Trophoblast cell (in vitro differentiated cells and primary cell): ENCODE measurements around the gene MANEA.
"Not testable (repeated sequence)": the region's sequence is repeated elsewhere in the genome, so short reads cannot be mapped to it uniquely, and the experiment has no call there.

Experiments used
- DNase-seq, 2 donors: peaks; one replicate each; pipeline ENCODE4 v3.0.0-alpha.2; 2016
- H2AFZ ChIP-seq: 2 replicates; pipeline ENCODE4 v1.6.1; 2013; ENCODE audit warnings: low read length, moderate library complexity, mild to moderate bottlenecking; ENCODE audit not compliant: insufficient read depth, poor library complexity
- H2AK5ac ChIP-seq: 2 replicates; pipeline ENCODE4 v1.6.1; 2013; ENCODE audit warnings: mild to moderate bottlenecking, low read length
- H2BK120ac ChIP-seq: 2 replicates; pipeline ENCODE4 v1.6.1; 2013; ENCODE audit warnings: low read length, mild to moderate bottlenecking, moderate library complexity; ENCODE audit not compliant: insufficient read depth, poor library complexity
- H2BK12ac ChIP-seq: 2 replicates; pipeline ENCODE4 v1.6.1; 2013; ENCODE audit warnings: mild to moderate bottlenecking, low read length, moderate library complexity
- H2BK5ac ChIP-seq: 2 replicates; pipeline ENCODE4 v1.6.1; 2013; ENCODE audit warnings: low read length, low read depth, moderate library complexity, mild to moderate bottlenecking; ENCODE audit not compliant: poor library complexity
- H3K14ac ChIP-seq: 2 replicates; pipeline ENCODE4 v1.6.1; 2013; ENCODE audit warnings: mild to moderate bottlenecking, low read length
- H3K18ac ChIP-seq: 2 replicates; pipeline ENCODE4 v1.6.1; 2013; ENCODE audit warnings: mild to moderate bottlenecking, low read length
- H3K23ac ChIP-seq: 2 replicates; pipeline ENCODE4 v1.6.1; 2013; ENCODE audit warnings: low read length
- H3K27ac ChIP-seq: 2 replicates; pipeline ENCODE4 v1.5.1; 2013; ENCODE audit warnings: low read depth, mild to moderate bottlenecking, inconsistent platforms, low read length, moderate library complexity
- H3K27me3 ChIP-seq: 2 replicates; pipeline ENCODE4 v1.6.1; 2013; ENCODE audit warnings: inconsistent platforms, mild to moderate bottlenecking, low read length, moderate library complexity; ENCODE audit not compliant: insufficient read depth
- H3K36me3 ChIP-seq, 2 experiments: 1 replicate in 1 of 2; 2 replicates in 1 of 2; pipeline ENCODE4 v1.6.1; 2013; ENCODE audit warnings: low read length in 2 of 2, mild to moderate bottlenecking in 2 of 2, moderate library complexity in 1 of 2; ENCODE audit not compliant: insufficient read depth in 2 of 2, control insufficient read depth in 1 of 2
- H3K4ac ChIP-seq: 2 replicates; pipeline ENCODE4 v1.6.1; 2013; ENCODE audit warnings: low read depth, mild to moderate bottlenecking, low read length, moderate library complexity
- H3K4me1 ChIP-seq, 2 experiments: 1 replicate in 1 of 2; 2 replicates in 1 of 2; pipeline ENCODE4 v1.6.1; 2013; ENCODE audit warnings: low read length in 2 of 2, mild to moderate bottlenecking in 2 of 2, moderate library complexity in 1 of 2; ENCODE audit not compliant: insufficient read depth in 2 of 2, control insufficient read depth in 1 of 2
- H3K4me2 ChIP-seq: 2 replicates; pipeline ENCODE4 v1.6.1; 2013; ENCODE audit warnings: inconsistent platforms, mild to moderate bottlenecking, low read length, moderate library complexity
- H3K4me3 ChIP-seq: 2 replicates; pipeline ENCODE4 v1.5.1; 2013; ENCODE audit warnings: mild to moderate bottlenecking, low read depth, low read length, inconsistent platforms
- H3K79me1 ChIP-seq: one replicate; pipeline ENCODE4 v1.6.1; 2013; ENCODE audit warnings: low read length
- H3K79me2 ChIP-seq: 2 replicates; pipeline ENCODE4 v1.6.1; 2013; ENCODE audit warnings: low read length, mild to moderate bottlenecking; ENCODE audit not compliant: control insufficient read depth, insufficient read depth, poor library complexity
- H3K9ac ChIP-seq: 2 replicates; pipeline ENCODE4 v1.6.1; 2013; ENCODE audit warnings: mild to moderate bottlenecking, low read length
- H3K9me3 ChIP-seq: 2 replicates; pipeline ENCODE4 v1.6.1; 2013; ENCODE audit warnings: low read depth, mild to moderate bottlenecking, control low read depth, inconsistent platforms, low read length; ENCODE audit not compliant: insufficient read depth
- H4K12ac ChIP-seq: 2 replicates; pipeline ENCODE4 v1.6.1; 2013; ENCODE audit warnings: low read depth, mild to moderate bottlenecking, low read length, moderate library complexity
- H4K8ac ChIP-seq: 2 replicates; pipeline ENCODE4 v1.6.1; 2013; ENCODE audit warnings: low read depth, mild to moderate bottlenecking, low read length, moderate library complexity
- H4K91ac ChIP-seq: one replicate; pipeline ENCODE4 v1.6.1; 2013; ENCODE audit warnings: low read depth, mild to moderate bottlenecking, low read length, moderate library complexity
- WGBS: extraction: QIAGEN DNeasy Blood & Tissue Kit; methylation state at CpG from one replicate; pipeline ENCODE4 v1.1.7; 2013; ENCODE audit warnings: missing lambda C conversion rate; ENCODE audit not compliant: insufficient read length, insufficient coverage; ENCODE audit errors: extremely low coverage; 5-methylcytosine and 5-hydroxymethylcytosine counted together

MANEA gene

GRCh38 chr6:95560956-95561355, 16.4 kb upstream of the MANEA start:
- H3K4ac ChIP-seq, H3K9me3 ChIP-seq, H3K9ac ChIP-seq, H3K18ac ChIP-seq, H2AK5ac ChIP-seq, H2BK12ac ChIP-seq, H3K27me3 ChIP-seq, H3K4me1 ChIP-seq, H2BK5ac ChIP-seq, H3K79me1 ChIP-seq, H3K36me3 ChIP-seq, H3K4me3 ChIP-seq, H3K14ac ChIP-seq, H3K79me2 ChIP-seq, H4K12ac ChIP-seq, H4K91ac ChIP-seq, H3K23ac ChIP-seq, H4K8ac ChIP-seq, H2AFZ ChIP-seq, H3K4me2 ChIP-seq, H2BK120ac ChIP-seq: not testable (repeated sequence)
- DNase-seq = peak in 1 of 2 donors; percentile 16
- H3K27ac ChIP-seq = peak overlapping the region; percentile 6
- WGBS = no CpG with 5 or more reads among the region's 5 CpGs

- no peak overlapping the region for H2AK5ac ChIP-seq
- no peak overlapping the region for H3K4ac ChIP-seq
- H3K79me1 ChIP-seq = no peaks in the 10 kb centered on the region
- no peak overlapping the region for H4K91ac ChIP-seq
- H3K14ac ChIP-seq = no peak overlapping the region
- H3K27ac ChIP-seq = no peak overlapping the region
- H4K8ac ChIP-seq = no peak overlapping the region
- no peaks in the 10 kb centered on the region for H3K79me2 ChIP-seq
- H3K4me2 ChIP-seq = no peak overlapping the region
- H3K23ac ChIP-seq = no peak overlapping the region
- no peak overlapping the region for H3K9ac ChIP-seq
- H3K27me3 ChIP-seq = no peaks in the 10 kb centered on the region
- H2BK5ac ChIP-seq = no peak overlapping the region
- DNase-seq = no peak
- no peak overlapping the region for H4K12ac ChIP-seq
- H2BK12ac ChIP-seq = no peak overlapping the region
- H3K4me3 ChIP-seq = no peak overlapping the region
- H3K9me3 ChIP-seq = no peaks in the 10 kb centered on the region
- H2AFZ ChIP-seq = no peak overlapping the region
- no CpG with 5 or more reads among the region's 5 CpGs for WGBS
- no peak overlapping the region for H3K18ac ChIP-seq
- H3K4me1 ChIP-seq = no peaks in the 10 kb centered on the region
- H2BK120ac ChIP-seq = no peak overlapping the region
- H3K36me3 ChIP-seq = peaks cover 0 to 2% of the 10 kb centered on the region in 2 experiments
Observed at GRCh38 chr6:95569560-95569959, 7.8 kb upstream of the MANEA start.

GRCh38 chr6:95572098-95572497, 5.2 kb upstream of the MANEA start:
- Histone ChIP-seq H3K79me1 (no peaks in the 10 kb centered on the region), H2AK5ac (no peak overlapping the region), H3K27me3 (no peaks in the 10 kb centered on the region), H3K9me3 (no peaks in the 10 kb centered on the region), H4K91ac (no peak overlapping the region), H2BK12ac (no peak overlapping the region), H3K4ac (no peak overlapping the region), H4K8ac (no peak overlapping the region), H3K9ac (no peak overlapping the region), H3K4me2 (no peak overlapping the region), H3K36me3 (peaks cover 0 to 2% of the 10 kb centered on the region in 2 experiments), H2AFZ (no peak overlapping the region), H3K4me3 (no peak overlapping the region), H3K18ac (no peak overlapping the region), H3K27ac (no peak overlapping the region), H3K79me2 (no peaks in the 10 kb centered on the region), H2BK5ac (no peak overlapping the region), H2BK120ac (no peak overlapping the region), H4K12ac (no peak overlapping the region), H3K23ac (no peak overlapping the region), H3K14ac (no peak overlapping the region), H3K4me1 (no peaks in the 10 kb centered on the region)
- WGBS = no CpG with 5 or more reads among the region's 2 CpGs
- no peak for DNase-seq

GRCh38 chr6:95574811-95575210, 2.5 kb upstream of the MANEA start:
- Histone ChIP-seq H3K18ac (no peak overlapping the region), H3K79me1 (peaks cover 4% of the 10 kb centered on the region), H3K4me1 (no peaks in the 10 kb centered on the region), H2BK12ac (no peak overlapping the region), H2AFZ (no peak overlapping the region), H3K14ac (no peak overlapping the region), H4K91ac (no peak overlapping the region), H3K27ac (no peak overlapping the region), H2BK5ac (no peak overlapping the region), H2BK120ac (no peak overlapping the region), H3K27me3 (no peaks in the 10 kb centered on the region), H3K4me2 (no peak overlapping the region), H2AK5ac (no peak overlapping the region), H3K79me2 (peaks cover 3% of the 10 kb centered on the region), H4K12ac (no peak overlapping the region), H3K23ac (no peak overlapping the region), H3K36me3 (peaks cover 0 to 2% of the 10 kb centered on the region in 2 experiments), H3K4ac (no peak overlapping the region), H3K9ac (no peak overlapping the region), H4K8ac (no peak overlapping the region), H3K9me3 (no peaks in the 10 kb centered on the region), H3K4me3 (no peak overlapping the region)
- peak in 1 of 2 donors; percentile 8 for DNase-seq
